GM12874 (cell line): ENCODE measurements around the gene STYXL1.

Source experiments
- TF ChIP-seq, protein P1 (sequence below): IDR thresholded peaks from 2 replicates; pipeline ENCODE4 v1.5.1; 2011; ENCODE audit warnings: low read depth, mild to moderate bottlenecking, control low read depth, low read length, moderate library complexity; ENCODE audit not compliant: insufficient read depth

The STYXL1 gene

DNA sequence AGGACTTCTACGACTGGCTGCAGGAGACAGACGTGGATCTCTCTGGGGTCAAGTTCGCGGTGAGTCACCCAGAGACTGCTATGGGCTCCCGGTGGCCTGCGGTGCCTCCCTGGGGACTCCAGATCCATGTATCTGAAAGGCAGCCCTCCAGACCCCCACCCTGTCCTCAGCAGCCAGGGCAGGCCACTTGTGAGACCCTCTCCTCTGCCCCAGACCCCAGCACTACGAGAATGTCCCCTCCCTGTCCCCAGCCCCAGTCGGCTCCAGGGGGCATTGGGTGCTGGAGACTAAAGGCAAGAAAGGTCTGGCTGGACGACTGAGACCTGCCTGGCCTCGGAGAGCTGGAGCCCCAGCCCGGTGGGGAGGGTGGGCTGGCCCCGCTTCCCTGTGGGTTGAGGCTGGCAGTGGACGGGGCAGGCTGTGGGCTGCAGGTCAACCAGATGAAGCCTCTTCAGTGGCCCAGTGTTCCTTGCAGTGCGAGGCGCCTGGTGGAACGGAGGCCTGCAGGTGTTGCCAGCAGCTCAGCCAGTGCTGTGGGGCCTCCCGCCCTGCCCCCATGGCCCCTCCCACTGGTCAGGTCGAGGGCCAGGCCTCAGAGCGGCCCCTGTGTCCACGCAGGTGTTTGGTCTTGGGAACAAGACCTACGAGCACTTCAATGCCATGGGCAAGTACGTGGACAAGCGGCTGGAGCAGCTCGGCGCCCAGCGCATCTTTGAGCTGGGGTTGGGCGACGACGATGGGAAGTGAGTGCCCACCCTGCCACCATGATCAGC, 67.2 kb downstream of the STYXL1 start:
- TF ChIP-seq, protein P1, sequence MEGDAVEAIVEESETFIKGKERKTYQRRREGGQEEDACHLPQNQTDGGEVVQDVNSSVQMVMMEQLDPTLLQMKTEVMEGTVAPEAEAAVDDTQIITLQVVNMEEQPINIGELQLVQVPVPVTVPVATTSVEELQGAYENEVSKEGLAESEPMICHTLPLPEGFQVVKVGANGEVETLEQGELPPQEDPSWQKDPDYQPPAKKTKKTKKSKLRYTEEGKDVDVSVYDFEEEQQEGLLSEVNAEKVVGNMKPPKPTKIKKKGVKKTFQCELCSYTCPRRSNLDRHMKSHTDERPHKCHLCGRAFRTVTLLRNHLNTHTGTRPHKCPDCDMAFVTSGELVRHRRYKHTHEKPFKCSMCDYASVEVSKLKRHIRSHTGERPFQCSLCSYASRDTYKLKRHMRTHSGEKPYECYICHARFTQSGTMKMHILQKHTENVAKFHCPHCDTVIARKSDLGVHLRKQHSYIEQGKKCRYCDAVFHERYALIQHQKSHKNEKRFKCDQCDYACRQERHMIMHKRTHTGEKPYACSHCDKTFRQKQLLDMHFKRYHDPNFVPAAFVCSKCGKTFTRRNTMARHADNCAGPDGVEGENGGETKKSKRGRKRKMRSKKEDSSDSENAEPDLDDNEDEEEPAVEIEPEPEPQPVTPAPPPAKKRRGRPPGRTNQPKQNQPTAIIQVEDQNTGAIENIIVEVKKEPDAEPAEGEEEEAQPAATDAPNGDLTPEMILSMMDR: no peak

DNA sequence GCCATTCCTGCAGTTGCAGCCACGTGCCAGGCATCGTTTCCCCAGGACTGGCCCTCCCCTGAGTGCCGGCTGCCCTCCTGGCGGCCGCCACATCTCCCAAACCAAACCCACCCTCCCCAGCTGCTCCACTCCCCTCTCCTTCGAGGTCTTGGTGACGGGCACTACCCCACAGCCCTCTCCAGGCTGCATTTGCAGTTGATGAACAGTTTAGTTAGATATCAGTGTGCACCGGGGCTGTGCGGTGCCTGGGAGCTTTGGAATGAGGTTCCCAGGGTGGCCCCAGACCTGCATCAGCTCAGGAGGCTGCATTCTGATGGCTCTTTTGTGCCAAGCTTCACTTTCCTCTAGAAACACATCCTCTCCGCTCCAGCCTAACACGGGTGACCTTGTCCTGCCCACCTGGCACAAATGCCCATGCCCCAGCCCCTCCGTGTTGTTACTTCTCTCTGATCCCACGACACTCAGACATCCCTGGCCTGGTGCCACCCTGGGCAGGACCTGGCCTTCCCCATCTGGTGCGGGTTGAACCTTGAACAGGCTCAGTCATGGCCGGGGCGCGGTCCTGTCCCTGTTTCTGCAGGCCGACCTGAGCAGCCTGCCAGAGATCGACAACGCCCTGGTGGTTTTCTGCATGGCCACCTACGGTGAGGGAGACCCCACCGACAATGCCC, 67.9 kb downstream of the STYXL1 start:
- TF ChIP-seq, protein P1: no peak

DNA sequence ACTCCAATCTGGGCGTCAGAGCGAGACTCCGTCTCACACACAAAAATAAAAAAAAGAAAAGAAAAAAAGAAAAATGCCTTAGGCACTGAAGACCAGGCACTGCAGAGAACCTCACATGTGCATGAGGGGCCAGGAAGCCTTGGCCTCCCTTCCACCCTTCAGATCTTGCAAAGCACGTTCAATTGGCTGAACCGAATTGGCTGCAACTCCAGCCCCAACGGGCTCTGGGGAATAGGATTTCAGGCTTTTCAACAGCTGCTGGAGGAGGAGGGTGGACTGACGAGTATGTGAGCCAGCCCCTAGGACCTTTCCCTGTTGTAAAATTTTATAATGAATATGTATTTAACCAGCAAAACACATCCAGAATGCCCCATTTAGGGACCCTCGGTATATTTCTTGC, 70.1 kb downstream of the STYXL1 start:
- TF ChIP-seq, protein P1: no peak

DNA sequence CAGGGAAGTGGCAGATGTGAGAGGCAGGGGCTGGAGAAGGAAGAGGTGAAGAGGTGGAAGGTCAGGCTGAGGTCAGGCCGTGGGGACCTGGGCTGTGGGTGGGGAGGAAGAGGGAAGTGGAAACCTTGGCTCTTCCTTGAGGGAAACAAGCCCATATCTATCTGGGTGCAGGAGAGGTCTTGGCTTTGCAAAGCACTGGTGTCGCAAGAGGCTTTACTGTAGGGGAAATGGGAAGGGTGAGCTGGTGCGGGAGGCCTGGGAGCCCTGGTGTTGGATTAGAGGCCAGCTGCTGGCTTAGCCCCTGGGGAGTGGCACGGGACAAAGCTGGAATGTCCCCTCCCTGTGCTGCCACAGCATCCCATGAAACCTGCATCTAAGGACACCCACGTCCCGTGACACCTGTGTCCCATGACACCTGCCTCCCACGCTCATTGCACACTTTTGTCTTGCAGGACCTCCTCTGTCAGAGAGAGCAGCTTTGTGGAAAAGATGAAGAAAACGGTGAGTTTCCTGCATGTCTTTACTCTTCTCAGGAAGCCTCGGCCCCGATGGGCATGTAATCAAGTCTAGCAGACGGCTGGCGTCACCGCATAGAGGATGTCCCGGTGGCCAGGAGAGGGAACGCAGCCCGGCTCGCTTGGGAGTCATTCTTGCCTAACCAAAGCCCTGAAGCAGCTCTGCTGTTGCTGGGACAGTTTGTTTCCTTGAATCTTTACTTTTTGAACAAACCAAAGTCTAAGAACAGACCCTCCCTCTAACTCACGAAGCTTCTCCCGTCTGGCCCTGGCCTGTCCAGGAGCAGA, 75.6 kb downstream of the STYXL1 start:
- TF ChIP-seq, protein P1: no peak

DNA sequence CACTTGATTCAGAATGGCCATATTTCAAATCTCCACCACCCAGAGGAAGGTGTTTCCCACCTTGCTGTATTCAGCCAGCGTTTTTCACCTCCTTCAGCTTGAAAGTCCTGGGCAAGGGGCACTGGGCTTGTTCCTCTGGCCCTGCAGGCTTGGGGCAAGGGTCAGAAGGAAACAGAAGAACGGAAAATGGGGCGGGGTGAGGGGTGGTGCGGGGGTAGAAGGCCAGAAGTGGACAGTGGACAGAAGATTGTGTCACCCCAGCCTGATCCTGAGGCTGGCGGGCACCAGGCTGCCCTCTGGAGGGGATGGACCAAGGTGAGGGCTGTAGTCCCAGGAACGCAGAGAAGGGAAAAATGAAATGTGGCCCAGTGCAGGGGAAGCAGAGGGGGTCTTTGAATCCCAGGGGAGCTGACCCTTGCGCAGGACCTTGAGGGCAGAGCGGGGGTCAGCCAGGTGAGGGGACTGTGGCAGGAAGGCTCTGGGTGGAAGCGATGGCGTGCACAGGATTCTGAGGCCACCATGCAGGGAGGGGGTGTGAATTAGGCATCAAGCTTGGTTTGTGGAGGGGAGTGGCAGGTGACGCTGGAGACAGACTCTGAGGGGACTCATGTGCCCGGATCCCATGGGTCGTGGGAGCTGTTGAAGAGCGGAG, 76.4 kb downstream of the STYXL1 start:
- TF ChIP-seq, protein P1: no peak

DNA sequence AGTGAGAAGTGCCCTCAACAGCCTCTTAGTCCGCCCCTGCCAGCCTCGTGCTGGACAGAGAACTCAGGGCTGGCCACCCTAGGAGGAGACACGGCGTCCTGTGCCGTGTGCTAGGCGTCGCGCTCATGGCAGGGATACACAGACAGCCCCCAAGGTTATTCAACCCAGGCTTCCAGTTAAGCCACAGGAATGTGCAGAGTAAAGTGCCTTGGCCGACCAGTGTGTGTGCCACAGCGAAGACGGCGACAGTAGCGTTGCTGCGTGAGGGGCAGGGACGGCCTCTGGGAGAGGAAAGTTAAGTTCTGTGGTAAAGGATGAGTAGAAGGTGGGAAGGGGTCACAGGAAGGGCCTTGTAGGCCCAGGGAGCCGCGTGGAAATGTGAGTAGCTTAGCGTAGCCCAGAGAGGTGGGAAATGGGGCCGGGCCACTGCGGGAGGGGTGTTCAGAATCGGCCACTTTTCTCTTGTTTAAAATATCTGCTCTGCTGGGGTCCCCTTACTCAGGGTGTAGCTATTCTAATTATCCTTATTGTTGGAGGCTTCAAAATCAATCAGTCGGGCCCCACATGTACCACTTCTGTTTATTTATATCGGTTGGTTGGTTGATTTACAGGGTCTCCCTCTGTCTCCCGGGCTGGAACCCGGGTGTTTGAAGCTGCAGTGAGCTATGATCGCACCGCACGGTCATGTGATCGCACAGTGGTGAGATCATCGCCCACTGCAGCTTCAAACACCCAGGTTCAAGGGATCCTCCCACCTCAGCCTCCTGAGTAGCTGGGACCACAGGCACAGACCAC, 77.9 kb downstream of the STYXL1 start:
- TF ChIP-seq, protein P1: no peak
